ENCODE data around the gene PGLYRP3. TPM values are rescaled to one million over a fixed set of nuclear protein-coding genes. Genes with fewer than 3 reads are reported as not detected.

PGLYRP3 gene
- total and polyA plus RNA-seq, 4 donors, result not detected

Other genes starting within 250 kb of the PGLYRP3 start
- not detected for gene SPRR2B, start 241.3 kb downstream of the PGLYRP3 start, total RNA-seq
- gene SPRR2B, start 241.3 kb downstream of the PGLYRP3 start, polyA plus RNA-seq, result not detected
- gene SPRR2E, start 218.4 kb downstream of the PGLYRP3 start, total RNA-seq, result not detected
- gene SPRR2E, start 218.4 kb downstream of the PGLYRP3 start, polyA plus RNA-seq, result under 1 TPM; 0.75 to 0.77 TPM
- not detected for gene SPRR2F, start 199.4 kb downstream of the PGLYRP3 start, total RNA-seq
- gene SPRR2F, start 199.4 kb downstream of the PGLYRP3 start, polyA plus RNA-seq, result not detected
- not detected for gene SPRR2G, start 162.1 kb downstream of the PGLYRP3 start, total RNA-seq
- gene SPRR2G, start 162.1 kb downstream of the PGLYRP3 start, polyA plus RNA-seq, result not detected
- not detected for gene LELP1, start 109.5 kb downstream of the PGLYRP3 start, total RNA-seq
- gene LELP1, start 109.5 kb downstream of the PGLYRP3 start, polyA plus RNA-seq, result not detected
- not detected for gene PRR9, start 95.4 kb downstream of the PGLYRP3 start, total RNA-seq
- gene PRR9, start 95.4 kb downstream of the PGLYRP3 start, polyA plus RNA-seq, result not detected
- not detected for gene LORICRIN, start 53.3 kb downstream of the PGLYRP3 start, total RNA-seq
- not detected for gene LORICRIN, start 53.3 kb downstream of the PGLYRP3 start, polyA plus RNA-seq
- gene PGLYRP4, start 35.9 kb upstream of the PGLYRP3 start, total RNA-seq, result not detected
- gene PGLYRP4, start 35.9 kb upstream of the PGLYRP3 start, polyA plus RNA-seq, result not detected
- gene S100A9, start 44.9 kb upstream of the PGLYRP3 start, total RNA-seq, result 100 to 1,000 TPM; 131 to 276 TPM
- gene S100A9, start 44.9 kb upstream of the PGLYRP3 start, polyA plus RNA-seq, result 100 to 1,000 TPM; 110 to 485 TPM
- gene S100A12, start 62.7 kb upstream of the PGLYRP3 start, total RNA-seq, result 10 to 100 TPM in 1 of 2 donors, 1 to 10 TPM in 1; 4.4 to 23.6 TPM
- gene S100A12, start 62.7 kb upstream of the PGLYRP3 start, polyA plus RNA-seq, result 10 to 100 TPM in 1 of 2 donors, 1 to 10 TPM in 1; 1.7 to 58.6 TPM
- 100 to 1,000 TPM in 1 of 2 donors, 10 to 100 TPM in 1; 83.5 to 185 TPM for gene S100A8, start 78.1 kb upstream of the PGLYRP3 start, total RNA-seq
- 100 to 1,000 TPM in 1 of 2 donors, 10 to 100 TPM in 1; 48.2 to 218 TPM for gene S100A8, start 78.1 kb upstream of the PGLYRP3 start, polyA plus RNA-seq
- not detected for gene S100A7A, start 103.6 kb upstream of the PGLYRP3 start, total RNA-seq
- gene S100A7A, start 103.6 kb upstream of the PGLYRP3 start, polyA plus RNA-seq, result not detected
- gene S100A7, start 147.7 kb upstream of the PGLYRP3 start, total RNA-seq, result not detected
- not detected for gene S100A7, start 147.7 kb upstream of the PGLYRP3 start, polyA plus RNA-seq
- gene S100A6, start 223.0 kb upstream of the PGLYRP3 start, total RNA-seq, result 1,000 to 10,000 TPM in 1 of 2 donors, 100 to 1,000 TPM in 1; 934 to 1,126 TPM
- gene S100A6, start 223.0 kb upstream of the PGLYRP3 start, polyA plus RNA-seq, result 1,000 to 10,000 TPM; 3,932 to 5,181 TPM
- gene S100A5, start 228.0 kb upstream of the PGLYRP3 start, total RNA-seq, result not detected
- not detected for gene S100A5, start 228.0 kb upstream of the PGLYRP3 start, polyA plus RNA-seq
- 100 to 1,000 TPM; 406 to 967 TPM for gene S100A4, start 232.9 kb upstream of the PGLYRP3 start, total RNA-seq
- 1,000 to 10,000 TPM; 3,369 to 4,033 TPM for gene S100A4, start 232.9 kb upstream of the PGLYRP3 start, polyA plus RNA-seq
- 1 to 10 TPM; 2.3 to 3.8 TPM for gene S100A3, start 236.3 kb upstream of the PGLYRP3 start, total RNA-seq
- gene S100A3, start 236.3 kb upstream of the PGLYRP3 start, polyA plus RNA-seq, result 10 to 100 TPM in 1 of 2 donors, 1 to 10 TPM in 1; 3.0 to 11.7 TPM

Data from aorta (tissue), 4 donors.